IMR-90 (cell line): Measurements from ENCODE around the gene HSF2BP.

Source experiments
- BHLHE40 ChIP-seq: fragments of 150-350 bp; IDR thresholded peaks from 2 replicates; pipeline ENCODE4 v1.6.1; 2016; ENCODE audit warnings: mild to moderate bottlenecking, low read depth, low read length
- CEBPB ChIP-seq: IDR thresholded peaks from 2 replicates; pipeline ENCODE4 v1.6.1; 2012; ENCODE audit warnings: low read depth, low read length, improper control_type of control experiment
- FOS ChIP-seq: fragments of 150-350 bp; IDR thresholded peaks from 2 replicates; pipeline ENCODE4 v1.6.1; 2016; ENCODE audit warnings: low read depth, low read length
- MAZ ChIP-seq: IDR thresholded peaks from 2 replicates; pipeline ENCODE4 v1.6.1; 2012; ENCODE audit warnings: low read depth, mild to moderate bottlenecking, low read length, improper control_type of control experiment, moderate library complexity, borderline replicate concordance
- MXI1 ChIP-seq: IDR thresholded peaks from 2 replicates; pipeline ENCODE4 v1.6.1; 2012; ENCODE audit warnings: low read depth, mild to moderate bottlenecking, low read length, moderate library complexity, borderline replicate concordance
- POLR2A ChIP-seq: IDR thresholded peaks from 2 replicates; pipeline ENCODE4 v1.6.1; 2012; ENCODE audit warnings: mild to moderate bottlenecking, low read depth, low read length
- RAD21 ChIP-seq: IDR thresholded peaks from 2 replicates; pipeline ENCODE4 v1.6.1; 2012; ENCODE audit warnings: low read length, improper control_type of control experiment
- RFX5 ChIP-seq: IDR thresholded peaks from 2 replicates; pipeline ENCODE4 v1.8.0; 2012; ENCODE audit warnings: low read depth, mild to moderate bottlenecking, low read length, moderate library complexity
- TF ChIP-seq, protein P1 (sequence below): conservative IDR thresholded peaks from 2 replicates; pipeline ENCODE4 v1.5.1; 2012; ENCODE audit warnings: mild to moderate bottlenecking, low read depth, low read length, improper control_type of control experiment
- TF ChIP-seq, protein P2 (sequence below): fragments of 150-350 bp; IDR thresholded peaks from 2 replicates; pipeline ENCODE4 v1.6.1; 2017; ENCODE audit warnings: mild to moderate bottlenecking, antibody characterized with exemption, low read length, low read depth
- TF ChIP-seq, protein P3 (sequence below): fragments of 150-350 bp; IDR thresholded peaks from 2 replicates; pipeline ENCODE4 v1.6.1; 2016; ENCODE audit warnings: low read depth, mild to moderate bottlenecking, low read length, moderate library complexity, borderline replicate concordance

DNA sequence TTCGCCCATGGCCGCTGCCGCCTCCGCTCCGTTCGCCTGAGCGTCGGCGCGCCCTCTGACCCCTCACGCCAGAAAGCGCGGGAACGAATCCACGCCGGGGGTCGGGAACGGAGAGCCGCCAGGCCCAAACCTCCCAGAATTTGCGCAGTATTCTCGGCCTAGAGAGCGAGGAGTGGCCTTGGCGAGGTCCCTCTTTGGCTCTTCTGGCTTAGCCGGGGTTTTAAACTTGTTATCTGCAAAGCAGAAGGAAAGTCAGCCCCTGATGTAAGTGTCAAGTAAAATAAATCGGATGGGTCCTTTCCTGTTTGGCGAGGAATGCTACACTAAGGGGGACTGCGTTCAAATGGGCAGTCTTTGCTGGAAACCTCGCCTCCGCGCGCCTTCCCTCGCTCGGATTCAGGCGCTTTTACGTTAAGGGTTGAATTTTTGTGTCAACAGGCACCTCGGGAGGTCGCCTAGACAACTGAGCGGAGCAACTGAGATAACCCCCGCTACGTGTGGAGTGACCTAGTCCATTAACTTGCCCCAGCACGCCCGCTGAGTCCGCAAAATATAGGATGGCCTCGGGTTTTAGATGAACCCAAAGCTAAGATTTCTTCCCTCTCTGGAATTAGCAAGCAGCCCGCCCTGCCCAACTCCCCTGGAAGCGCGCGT is 1.1 kb downstream of the HSF2BP start:
- TF ChIP-seq FOS (no peak), CEBPB (no peak), MAZ (no peak), POLR2A (no peak), BHLHE40 (no peak), RFX5 (no peak), MXI1 (no peak), RAD21 (no peak)
- TF ChIP-seq, protein P1, sequence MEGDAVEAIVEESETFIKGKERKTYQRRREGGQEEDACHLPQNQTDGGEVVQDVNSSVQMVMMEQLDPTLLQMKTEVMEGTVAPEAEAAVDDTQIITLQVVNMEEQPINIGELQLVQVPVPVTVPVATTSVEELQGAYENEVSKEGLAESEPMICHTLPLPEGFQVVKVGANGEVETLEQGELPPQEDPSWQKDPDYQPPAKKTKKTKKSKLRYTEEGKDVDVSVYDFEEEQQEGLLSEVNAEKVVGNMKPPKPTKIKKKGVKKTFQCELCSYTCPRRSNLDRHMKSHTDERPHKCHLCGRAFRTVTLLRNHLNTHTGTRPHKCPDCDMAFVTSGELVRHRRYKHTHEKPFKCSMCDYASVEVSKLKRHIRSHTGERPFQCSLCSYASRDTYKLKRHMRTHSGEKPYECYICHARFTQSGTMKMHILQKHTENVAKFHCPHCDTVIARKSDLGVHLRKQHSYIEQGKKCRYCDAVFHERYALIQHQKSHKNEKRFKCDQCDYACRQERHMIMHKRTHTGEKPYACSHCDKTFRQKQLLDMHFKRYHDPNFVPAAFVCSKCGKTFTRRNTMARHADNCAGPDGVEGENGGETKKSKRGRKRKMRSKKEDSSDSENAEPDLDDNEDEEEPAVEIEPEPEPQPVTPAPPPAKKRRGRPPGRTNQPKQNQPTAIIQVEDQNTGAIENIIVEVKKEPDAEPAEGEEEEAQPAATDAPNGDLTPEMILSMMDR, result no peak
- TF ChIP-seq, protein P2, sequence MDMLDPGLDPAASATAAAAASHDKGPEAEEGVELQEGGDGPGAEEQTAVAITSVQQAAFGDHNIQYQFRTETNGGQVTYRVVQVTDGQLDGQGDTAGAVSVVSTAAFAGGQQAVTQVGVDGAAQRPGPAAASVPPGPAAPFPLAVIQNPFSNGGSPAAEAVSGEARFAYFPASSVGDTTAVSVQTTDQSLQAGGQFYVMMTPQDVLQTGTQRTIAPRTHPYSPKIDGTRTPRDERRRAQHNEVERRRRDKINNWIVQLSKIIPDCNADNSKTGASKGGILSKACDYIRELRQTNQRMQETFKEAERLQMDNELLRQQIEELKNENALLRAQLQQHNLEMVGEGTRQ, result no peak
- TF ChIP-seq, protein P3, sequence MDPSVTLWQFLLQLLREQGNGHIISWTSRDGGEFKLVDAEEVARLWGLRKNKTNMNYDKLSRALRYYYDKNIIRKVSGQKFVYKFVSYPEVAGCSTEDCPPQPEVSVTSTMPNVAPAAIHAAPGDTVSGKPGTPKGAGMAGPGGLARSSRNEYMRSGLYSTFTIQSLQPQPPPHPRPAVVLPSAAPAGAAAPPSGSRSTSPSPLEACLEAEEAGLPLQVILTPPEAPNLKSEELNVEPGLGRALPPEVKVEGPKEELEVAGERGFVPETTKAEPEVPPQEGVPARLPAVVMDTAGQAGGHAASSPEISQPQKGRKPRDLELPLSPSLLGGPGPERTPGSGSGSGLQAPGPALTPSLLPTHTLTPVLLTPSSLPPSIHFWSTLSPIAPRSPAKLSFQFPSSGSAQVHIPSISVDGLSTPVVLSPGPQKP, result no peak
